Fibroblast of lung (primary cell): ENCODE data around the gene SPRYD3. TPM values are rescaled to one million over a fixed set of nuclear protein-coding genes. Genes with fewer than 3 reads are reported as not detected.

ENCODE experiments used
- DNase-seq, 2 donors: peaks; one replicate each; pipeline versions ENCODE4 v3.0.0 to v3.0.0-alpha.2; 2010; ENCODE audit warnings: low read depth in 2 of 2
- H2AFZ ChIP-seq: 2 replicates; pipeline ENCODE4 v1.5.1; 2012; ENCODE audit warnings: low read length, control low read depth, inconsistent platforms
- H3K27ac ChIP-seq: 2 replicates; pipeline ENCODE4 v1.5.1; 2011; ENCODE audit warnings: low read length, control low read depth; ENCODE audit not compliant: insufficient read depth
- H3K27me3 ChIP-seq: 2 replicates; pipeline ENCODE4 v1.5.1; 2011; ENCODE audit warnings: mild to moderate bottlenecking, low read length; ENCODE audit not compliant: control insufficient read depth, insufficient read depth
- H3K36me3 ChIP-seq: 2 replicates; pipeline ENCODE4 v1.5.1; 2011; ENCODE audit warnings: low read length; ENCODE audit not compliant: control insufficient read depth, insufficient read depth
- H3K4me1 ChIP-seq: 2 replicates; pipeline ENCODE4 v1.5.1; 2011; ENCODE audit warnings: low read length; ENCODE audit not compliant: control insufficient read depth, insufficient read depth; ENCODE audit errors: extremely low read depth
- H3K4me2 ChIP-seq: 2 replicates; pipeline ENCODE4 v1.5.1; 2011; ENCODE audit warnings: low read length, control low read depth; ENCODE audit not compliant: insufficient read depth; ENCODE audit errors: extremely low read depth
- H3K4me3 ChIP-seq, 4 experiments: fragments of 200-600 bp in 1 of 4; sonication (generic) in 1 of 4; replicated peaks in 1 of 4; 2 replicates each; pipeline ENCODE4 v1.5.1; 2011 to 2016; ENCODE audit warnings: low read length in 4 of 4, low read depth in 3 of 4, mild to moderate bottlenecking in 3 of 4, control low read depth in 2 of 4, inconsistent platforms in 1 of 4, mixed read lengths in 1 of 4; ENCODE audit not compliant: insufficient read depth in 1 of 4; ENCODE audit errors: control extremely low read depth in 1 of 4
- H3K79me2 ChIP-seq: 2 replicates; pipeline ENCODE4 v1.5.1; 2012; ENCODE audit warnings: mild to moderate bottlenecking, low read length, inconsistent platforms; ENCODE audit not compliant: control insufficient read depth, insufficient read depth
- H3K9ac ChIP-seq: 2 replicates; pipeline ENCODE4 v1.5.1; 2011; ENCODE audit warnings: mild to moderate bottlenecking, low read length, control low read depth; ENCODE audit not compliant: insufficient read depth
- H3K9me3 ChIP-seq: 2 replicates; pipeline ENCODE4 v1.5.1; 2012; ENCODE audit warnings: low read depth, low read length; ENCODE audit not compliant: control insufficient read depth, insufficient read depth
- H4K20me1 ChIP-seq: 2 replicates; pipeline ENCODE4 v1.5.1; 2011; ENCODE audit warnings: low read length; ENCODE audit not compliant: control insufficient read depth, insufficient read depth; ENCODE audit errors: extremely low read depth
- CTCF ChIP-seq, 2 donors: IDR thresholded peaks in 1 of 2; conservative IDR thresholded peaks in 1 of 2; 1 replicate in 1 of 2; 2 replicates in 1 of 2; pipeline ENCODE4 v1.5.1; 2011 to 2012; ENCODE audit warnings: low read length in 2 of 2, control low read depth in 1 of 2, inconsistent platforms in 1 of 2, low read depth in 1 of 2, mild to moderate bottlenecking in 1 of 2
- EZH2 ChIP-seq: IDR thresholded peaks from 2 replicates; pipeline ENCODE4 v1.5.1; 2012; ENCODE audit warnings: low read length, control low read depth, mild to moderate bottlenecking; ENCODE audit errors: missing control alignments
- polyA plus RNA-seq, 2 donors: library from polyadenylated mRNA; depleted of rRNA in 1 of 2; stranded (reverse) in 1 of 2; unstranded in 1 of 2; fragments of >200 nt; gene quantifications; 2 replicates each; pipeline ENCODE4 v1.2.1, GENCODE V29; 2011 to 2012; ENCODE audit warnings: missing spikeins in 1 of 2
- total RNA-seq: library from RNA; depleted of rRNA; stranded (reverse); fragments of >200 nt; gene quantifications from 2 replicates; pipeline ENCODE4 v1.2.1, GENCODE V29; 2014

The SPRYD3 gene
- total and polyA plus RNA-seq, 2 donors (not counting 1 experiment from before 2014, with no cell fraction given), result 18.2 to 23.3 TPM

GRCh38 chr12:53118751-53119300, 39.6 kb upstream of the SPRYD3 start:
- Histone ChIP-seq H3K27ac (no peak overlapping the region), H2AFZ (no peak overlapping the region), H3K9ac (no peak overlapping the region), H3K27me3 (no peaks in the 10 kb centered on the region), H3K9me3 (no peaks in the 10 kb centered on the region), H3K4me1 (peaks cover 4% of the 10 kb centered on the region), H3K36me3 (no peaks in the 10 kb centered on the region), H3K4me3 (no peak overlapping the region), H3K79me2 (no peaks in the 10 kb centered on the region), H4K20me1 (no peaks in the 10 kb centered on the region), H3K4me2 (no peak overlapping the region)
- TF ChIP-seq EZH2 (no peak), CTCF (conservative IDR thresholded peaks at IDR 0.05 in 1 of 2, IDR thresholded peaks at IDR 0.05 in 1 of 2; ENCODE audit: low read depth in 1 of 2, low read length in 2 of 2) (no peak)
- no peak for DNase-seq

GRCh38 chr12:53115891-53116648, 36.9 kb upstream of the SPRYD3 start:
- H4K20me1 ChIP-seq, result no peaks in the 10 kb centered on the region
- no peak overlapping the region for H2AFZ ChIP-seq
- no peaks in the 10 kb centered on the region for H3K9me3 ChIP-seq
- no peak overlapping the region for H3K27ac ChIP-seq
- H3K9ac ChIP-seq, result no peak overlapping the region
- no peak overlapping the region for H3K4me2 ChIP-seq
- TF ChIP-seq CTCF (conservative IDR thresholded peaks at IDR 0.05 in 1 of 2, IDR thresholded peaks at IDR 0.05 in 1 of 2; ENCODE audit: low read depth in 1 of 2, low read length in 2 of 2) (no peak), EZH2 (no peak)
- no peak for DNase-seq
- H3K79me2 ChIP-seq, result no peaks in the 10 kb centered on the region
- no peaks in the 10 kb centered on the region for H3K36me3 ChIP-seq
- no peaks in the 10 kb centered on the region for H3K4me1 ChIP-seq
- no peak overlapping the region for H3K4me3 ChIP-seq
- H3K27me3 ChIP-seq, result no peaks in the 10 kb centered on the region

- H3K79me2 ChIP-seq, result no peaks in the 10 kb centered on the region
- no peak overlapping the region for H3K9ac ChIP-seq
- no peaks in the 10 kb centered on the region for H3K9me3 ChIP-seq
- no peak overlapping the region for H2AFZ ChIP-seq
- no peaks in the 10 kb centered on the region for H3K27me3 ChIP-seq
- H3K36me3 ChIP-seq, result no peaks in the 10 kb centered on the region
- H3K27ac ChIP-seq, result no peak overlapping the region
- H4K20me1 ChIP-seq, result no peaks in the 10 kb centered on the region
- no peak for TF ChIP-seq CTCF (conservative IDR thresholded peaks at IDR 0.05 in 1 of 2, IDR thresholded peaks at IDR 0.05 in 1 of 2; ENCODE audit: low read depth in 1 of 2, low read length in 2 of 2)
- no peak for TF ChIP-seq EZH2
- no peak overlapping the region for H3K4me2 ChIP-seq
- H3K4me1 ChIP-seq, result no peaks in the 10 kb centered on the region
- H3K4me3 ChIP-seq, result no peak overlapping the region
- no peak for DNase-seq
These were observed 36.1 kb upstream of the SPRYD3 start for GRCh38 chr12:53115112-53115890.
